Measurements from ENCODE around the gene TSPAN9. TPM values are rescaled to one million over a fixed set of nuclear protein-coding genes. Genes with fewer than 3 reads are reported as not detected.

Gene TSPAN9
- total and polyA plus RNA-seq, 10 of the 15 experiments (the other 5 are each of a cell fraction or from before 2014, with no cell fraction given), result 0.03 to 1.0 (median 0.12) TPM; not detected in 5

DNA sequence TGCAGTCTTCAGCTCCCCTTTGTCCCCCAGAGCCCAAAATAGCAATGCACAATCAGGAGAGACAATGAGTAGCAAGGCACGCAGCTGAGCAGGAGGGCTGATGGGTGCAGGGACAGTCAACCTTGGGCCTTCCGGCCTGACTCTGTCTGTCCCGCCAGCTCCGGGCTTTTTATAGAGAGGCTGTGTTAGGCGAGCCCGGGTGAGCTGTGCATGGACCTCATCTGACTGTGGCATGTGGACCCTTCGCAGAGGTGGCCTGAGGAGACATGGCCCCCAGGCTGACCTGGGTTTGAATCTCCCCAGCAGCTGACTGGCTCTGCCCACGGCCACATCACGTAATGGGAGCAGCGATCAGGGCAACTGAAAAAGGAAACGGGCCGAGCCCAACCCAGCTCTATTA lies 177.9 kb downstream of the TSPAN9 start:
- Histone ChIP-seq H3K9me3 (replicated peaks; ENCODE audit: control insufficient read depth, insufficient read depth, low read length) (no peaks in the 10 kb centered on the region), H3K4me3 (no peak overlapping the region), H3K27me3 (replicated peaks in 1 of 2; ENCODE audit: control insufficient read depth in 2 of 2, insufficient read depth in 2 of 2, low read length in 1 of 2) (peaks cover 0 to 2% of the 10 kb centered on the region in 2 experiments; a peak in 3 of 4 replicates), H3K27ac (ENCODE audit: control insufficient read depth, insufficient read depth) (no peak overlapping the region), H3K4me2 (ENCODE audit: control insufficient read depth, insufficient read depth) (no peak overlapping the region), H3K4me1 (ENCODE audit: control insufficient read depth, insufficient read depth, low read length) (no peaks in the 10 kb centered on the region), H3K79me2 (ENCODE audit: control insufficient read depth, insufficient read depth, low read length) (no peaks in the 10 kb centered on the region), H3K9ac (ENCODE audit: control insufficient read depth, insufficient read depth, low read length) (no peak overlapping the region), H2AFZ (ENCODE audit: control insufficient read depth, low read depth, low read length) (no peak overlapping the region), H4K20me1 (ENCODE audit: control insufficient read depth, insufficient read depth) (no peaks in the 10 kb centered on the region), H3K36me3 (ENCODE audit: control insufficient read depth in 2 of 2, insufficient read depth in 2 of 2, low read length in 1 of 2) (no peaks in the 10 kb centered on the region)
- no peak for DNase-seq (ENCODE audit: low read depth, low spot score)
- ChIA-PET CTCF (interaction anchor here (0.9 to 1.5 kb wide), 4 partner anchors 20 to 45 kb away, joined by 3 to 4 read pairs (median 3); no protein-coding TSS in a partner anchor), RAD21 (ENCODE audit: unreplicated experiment) (no interaction called here), POLR2A (no interaction called here), SMC1A (ENCODE audit: uncharacterized antibody, unreplicated experiment) (no interaction called here)
- WGBS (ENCODE audit: insufficient coverage, insufficient replicate concordance, low lambda C conversion rate, missing lambda C conversion rate), result 60% methylated on average over 12 of the region's 12 CpGs
- ATAC-seq, result no peak
- BruUV-seq (replicated peaks), result no TSS peak
- in situ Hi-C loops (cut with MboI) (no loop called here), intact Hi-C loops (cut with micrococcal nuclease; ENCODE audit: unreplicated experiment) (no loop called here)
- no peak for TF ChIP-seq SPI1 (IDR thresholded peaks at IDR 0.05; ENCODE audit: borderline replicate concordance, insufficient read depth, low read depth, low read length)
- TF ChIP-seq SMAD1 (IDR thresholded peaks at IDR 0.05; ENCODE audit: low read depth, partially characterized antibody), result no peak
- no peak for TF ChIP-seq HDAC2 (IDR thresholded peaks at IDR 0.05)
- no peak for TF ChIP-seq BACH1 (IDR thresholded peaks at IDR 0.05; ENCODE audit: borderline replicate concordance)
- TF ChIP-seq TBL1XR1 (IDR thresholded peaks at IDR 0.05; ENCODE audit: low read depth, low read length), result no peak
- TF ChIP-seq, protein P1, sequence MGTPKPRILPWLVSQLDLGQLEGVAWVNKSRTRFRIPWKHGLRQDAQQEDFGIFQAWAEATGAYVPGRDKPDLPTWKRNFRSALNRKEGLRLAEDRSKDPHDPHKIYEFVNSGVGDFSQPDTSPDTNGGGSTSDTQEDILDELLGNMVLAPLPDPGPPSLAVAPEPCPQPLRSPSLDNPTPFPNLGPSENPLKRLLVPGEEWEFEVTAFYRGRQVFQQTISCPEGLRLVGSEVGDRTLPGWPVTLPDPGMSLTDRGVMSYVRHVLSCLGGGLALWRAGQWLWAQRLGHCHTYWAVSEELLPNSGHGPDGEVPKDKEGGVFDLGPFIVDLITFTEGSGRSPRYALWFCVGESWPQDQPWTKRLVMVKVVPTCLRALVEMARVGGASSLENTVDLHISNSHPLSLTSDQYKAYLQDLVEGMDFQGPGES (IDR thresholded peaks at IDR 0.05), result no peak
- TF ChIP-seq, protein P2, sequence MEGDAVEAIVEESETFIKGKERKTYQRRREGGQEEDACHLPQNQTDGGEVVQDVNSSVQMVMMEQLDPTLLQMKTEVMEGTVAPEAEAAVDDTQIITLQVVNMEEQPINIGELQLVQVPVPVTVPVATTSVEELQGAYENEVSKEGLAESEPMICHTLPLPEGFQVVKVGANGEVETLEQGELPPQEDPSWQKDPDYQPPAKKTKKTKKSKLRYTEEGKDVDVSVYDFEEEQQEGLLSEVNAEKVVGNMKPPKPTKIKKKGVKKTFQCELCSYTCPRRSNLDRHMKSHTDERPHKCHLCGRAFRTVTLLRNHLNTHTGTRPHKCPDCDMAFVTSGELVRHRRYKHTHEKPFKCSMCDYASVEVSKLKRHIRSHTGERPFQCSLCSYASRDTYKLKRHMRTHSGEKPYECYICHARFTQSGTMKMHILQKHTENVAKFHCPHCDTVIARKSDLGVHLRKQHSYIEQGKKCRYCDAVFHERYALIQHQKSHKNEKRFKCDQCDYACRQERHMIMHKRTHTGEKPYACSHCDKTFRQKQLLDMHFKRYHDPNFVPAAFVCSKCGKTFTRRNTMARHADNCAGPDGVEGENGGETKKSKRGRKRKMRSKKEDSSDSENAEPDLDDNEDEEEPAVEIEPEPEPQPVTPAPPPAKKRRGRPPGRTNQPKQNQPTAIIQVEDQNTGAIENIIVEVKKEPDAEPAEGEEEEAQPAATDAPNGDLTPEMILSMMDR (IDR thresholded peaks at IDR 0.05 in 2 of 3, conservative IDR thresholded peaks at IDR 0.05 in 1 of 3; ENCODE audit: control insufficient read depth in 2 of 3, extremely low read depth in 1 of 3, insufficient read depth in 1 of 3, low read depth in 3 of 3, low read length in 3 of 3), result no peak
- no peak for TF ChIP-seq ZZZ3 (IDR thresholded peaks at IDR 0.05; ENCODE audit: control insufficient read depth, insufficient read length, low read depth)
- no peak for TF ChIP-seq MEF2A (IDR thresholded peaks at IDR 0.05; ENCODE audit: insufficient read depth, low read depth, low read length)
- no peak for TF ChIP-seq STAT1 (conservative IDR thresholded peaks at IDR 0.05)
- no peak for TF ChIP-seq ASH2L (IDR thresholded peaks at IDR 0.05; ENCODE audit: borderline replicate concordance, low read depth)
- FAIRE-seq, result no peak
